ENCODE results near the gene COIL.

- TF ChIP-seq, protein P1, sequence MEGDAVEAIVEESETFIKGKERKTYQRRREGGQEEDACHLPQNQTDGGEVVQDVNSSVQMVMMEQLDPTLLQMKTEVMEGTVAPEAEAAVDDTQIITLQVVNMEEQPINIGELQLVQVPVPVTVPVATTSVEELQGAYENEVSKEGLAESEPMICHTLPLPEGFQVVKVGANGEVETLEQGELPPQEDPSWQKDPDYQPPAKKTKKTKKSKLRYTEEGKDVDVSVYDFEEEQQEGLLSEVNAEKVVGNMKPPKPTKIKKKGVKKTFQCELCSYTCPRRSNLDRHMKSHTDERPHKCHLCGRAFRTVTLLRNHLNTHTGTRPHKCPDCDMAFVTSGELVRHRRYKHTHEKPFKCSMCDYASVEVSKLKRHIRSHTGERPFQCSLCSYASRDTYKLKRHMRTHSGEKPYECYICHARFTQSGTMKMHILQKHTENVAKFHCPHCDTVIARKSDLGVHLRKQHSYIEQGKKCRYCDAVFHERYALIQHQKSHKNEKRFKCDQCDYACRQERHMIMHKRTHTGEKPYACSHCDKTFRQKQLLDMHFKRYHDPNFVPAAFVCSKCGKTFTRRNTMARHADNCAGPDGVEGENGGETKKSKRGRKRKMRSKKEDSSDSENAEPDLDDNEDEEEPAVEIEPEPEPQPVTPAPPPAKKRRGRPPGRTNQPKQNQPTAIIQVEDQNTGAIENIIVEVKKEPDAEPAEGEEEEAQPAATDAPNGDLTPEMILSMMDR (IDR thresholded peaks at IDR 0.05) = no peak
- no peak for TF ChIP-seq POLR2A (IDR thresholded peaks at IDR 0.05)
Measured at GRCh38 chr17:56926704-56927103, 34.1 kb downstream of the COIL start.

Data from uterus (tissue), 2 donors.